NCI-H128 (cell line): ENCODE results near the gene STRN3.
"Not testable (repeated sequence)": the region's sequence is repeated elsewhere in the genome, so short reads cannot be mapped to it uniquely, and the experiment has no call there.

Experiments used
- DNase-seq: peaks from one replicate; lab custom pipeline; 2025; ENCODE audit not compliant: unreplicated experiment; lab: John Stamatoyannopoulos, UW

STRN3 gene

DNA sequence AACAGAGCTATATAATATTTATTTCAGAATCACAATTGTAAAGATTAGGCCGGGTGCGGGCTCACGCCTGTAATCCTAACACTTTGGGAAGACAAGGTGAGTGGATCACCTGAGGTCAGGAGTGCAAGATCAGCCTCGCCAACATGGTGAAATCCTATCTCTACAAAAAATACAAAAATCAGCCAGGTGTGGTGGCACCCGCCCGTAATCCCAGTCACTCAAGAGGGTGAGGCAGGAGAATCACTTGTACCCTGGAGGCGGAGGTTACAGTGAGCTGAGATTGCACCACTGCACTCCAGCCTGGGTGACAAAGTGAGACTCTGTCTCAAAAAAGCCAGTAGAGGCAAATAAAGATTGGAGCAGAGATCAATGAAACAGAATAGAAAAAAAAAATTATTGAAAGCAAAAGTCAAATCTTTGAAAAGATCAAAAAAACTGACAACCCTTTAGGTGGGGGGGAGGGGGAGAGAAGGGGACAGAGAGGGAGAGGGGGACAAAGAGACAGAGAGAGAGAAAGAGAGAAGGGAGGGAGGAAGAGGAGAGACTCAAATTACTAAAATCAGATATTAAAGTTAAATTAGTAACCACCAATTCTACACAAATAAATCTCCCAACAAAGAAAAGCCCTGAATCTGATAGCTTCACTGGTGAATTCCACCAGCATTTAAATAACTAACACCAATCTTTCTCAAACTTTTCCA, 53.1 kb downstream of the STRN3 start:
- DNase-seq: no peak

- DNase-seq: not testable (repeated sequence)
Measured at GRCh38 chr14:30972036-30972732, 54.0 kb downstream of the STRN3 start.

- DNase-seq: no peak
Measured at GRCh38 chr14:30971586-30971985, 54.6 kb downstream of the STRN3 start.

DNA sequence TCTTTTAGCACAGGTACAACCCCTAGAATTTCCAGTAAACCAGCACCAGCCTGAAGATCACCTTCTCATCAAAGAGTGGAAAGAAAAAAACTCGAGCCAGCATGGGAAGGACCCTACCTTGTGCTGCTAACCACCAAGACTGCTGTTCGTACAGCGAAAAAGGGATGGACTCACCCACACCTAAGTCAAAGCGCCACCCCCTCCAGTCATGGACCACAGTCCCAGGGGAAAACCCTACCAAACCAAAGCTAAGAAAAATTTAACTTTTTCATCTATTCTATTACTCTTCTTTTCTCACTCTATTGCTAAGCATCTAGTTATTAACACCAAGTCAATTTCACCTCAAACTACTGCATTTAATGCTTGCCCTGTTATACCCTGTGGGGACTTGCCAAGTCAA, 56.4 kb downstream of the STRN3 start:
- not testable (repeated sequence) for DNase-seq

- not testable (repeated sequence) for DNase-seq
Measured at GRCh38 chr14:30967364-30968098, 58.6 kb downstream of the STRN3 start.

GRCh38 chr14:30966415-30967363, 59.5 kb downstream of the STRN3 start:
- no peak for DNase-seq

DNA sequence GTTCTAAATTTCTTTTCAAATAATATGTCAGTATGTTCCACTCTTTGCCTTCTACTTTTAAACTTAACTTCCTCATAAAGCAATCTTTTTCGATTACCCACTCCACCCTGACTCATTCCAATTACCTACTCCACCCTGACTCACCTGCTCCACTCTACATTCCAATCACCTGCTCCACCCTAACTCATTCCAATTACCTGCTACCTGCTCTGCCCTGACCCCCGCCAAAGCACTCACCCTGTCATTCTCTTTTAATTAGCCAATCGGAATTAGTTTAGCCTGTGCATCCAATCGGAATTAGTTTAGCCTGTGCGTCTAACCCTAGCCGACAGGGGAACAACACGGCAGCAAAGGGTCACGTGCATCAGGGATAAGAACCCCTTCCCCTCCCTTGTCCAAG, 60.3 kb downstream of the STRN3 start:
- not testable (repeated sequence) for DNase-seq

DNA sequence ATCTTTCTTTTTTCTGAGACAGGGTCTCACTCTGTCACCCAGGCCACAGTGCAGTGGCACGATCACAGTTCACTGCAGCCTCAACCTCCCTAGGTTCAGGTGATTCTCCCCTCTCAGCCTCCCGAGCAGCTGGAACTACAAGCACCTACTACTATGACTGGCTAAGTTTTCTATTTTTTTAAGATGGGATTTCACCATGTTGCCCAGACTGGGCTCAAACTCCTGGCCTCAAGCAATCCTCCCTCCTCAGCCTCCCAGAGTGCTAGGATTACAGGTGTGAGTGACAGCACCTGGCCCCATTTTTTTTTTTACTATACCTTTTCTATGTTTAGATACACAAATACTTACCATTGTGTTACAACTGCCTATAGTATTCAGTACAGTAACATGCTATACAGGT, 63.6 kb downstream of the STRN3 start:
- not testable (repeated sequence) for DNase-seq

GRCh38 chr14:30961330-30961729, 64.8 kb downstream of the STRN3 start:
- no peak for DNase-seq

GRCh38 chr14:30960216-30960615, 66.0 kb downstream of the STRN3 start:
- no peak for DNase-seq

DNA sequence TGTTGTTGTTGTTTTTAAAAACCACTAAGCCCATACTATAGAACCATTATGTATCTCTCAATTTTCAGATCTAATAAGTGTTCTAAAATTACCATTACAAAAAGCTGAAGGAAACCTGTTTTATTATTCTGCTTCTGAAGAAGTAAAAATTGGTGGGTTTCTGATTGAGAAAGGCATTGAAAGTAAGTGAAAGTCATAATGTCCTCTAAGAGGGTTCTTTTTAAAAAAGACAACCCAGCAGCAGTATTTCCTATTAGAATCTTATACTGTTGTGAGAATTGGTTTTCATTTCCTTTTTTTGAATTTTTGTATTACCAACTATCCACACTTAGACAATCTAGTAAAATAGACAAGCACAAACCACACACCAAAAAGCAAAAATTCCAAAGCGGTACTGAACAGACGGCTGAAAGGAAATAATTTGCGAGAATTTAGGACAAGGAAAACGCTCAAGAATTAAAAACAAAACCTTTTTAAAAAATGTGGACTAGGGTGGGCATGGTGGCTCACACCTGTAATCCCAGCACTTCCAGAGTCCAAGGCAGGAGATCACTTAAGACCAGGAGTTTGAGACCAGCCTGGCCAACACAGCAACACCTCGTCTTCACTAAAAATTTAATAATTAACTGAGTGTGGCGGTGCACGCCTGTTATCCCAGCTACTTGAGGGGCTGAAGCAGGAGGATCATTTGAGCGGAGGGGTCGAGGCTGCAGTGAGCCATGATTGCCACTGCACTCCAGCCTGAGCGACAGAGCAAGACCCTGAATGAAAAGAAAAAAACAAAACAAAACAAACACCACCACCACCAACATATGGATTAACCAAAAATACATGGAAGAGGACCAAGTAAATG, 67.4 kb downstream of the STRN3 start:
- DNase-seq: no peak

GRCh38 chr14:30957813-30958370, 68.3 kb downstream of the STRN3 start:
- no peak for DNase-seq

GRCh38 chr14:30949651-30950050, 76.5 kb downstream of the STRN3 start:
- no peak for DNase-seq

- DNase-seq: no peak
Measured at GRCh38 chr14:30943694-30944093, 82.5 kb downstream of the STRN3 start.

DNA sequence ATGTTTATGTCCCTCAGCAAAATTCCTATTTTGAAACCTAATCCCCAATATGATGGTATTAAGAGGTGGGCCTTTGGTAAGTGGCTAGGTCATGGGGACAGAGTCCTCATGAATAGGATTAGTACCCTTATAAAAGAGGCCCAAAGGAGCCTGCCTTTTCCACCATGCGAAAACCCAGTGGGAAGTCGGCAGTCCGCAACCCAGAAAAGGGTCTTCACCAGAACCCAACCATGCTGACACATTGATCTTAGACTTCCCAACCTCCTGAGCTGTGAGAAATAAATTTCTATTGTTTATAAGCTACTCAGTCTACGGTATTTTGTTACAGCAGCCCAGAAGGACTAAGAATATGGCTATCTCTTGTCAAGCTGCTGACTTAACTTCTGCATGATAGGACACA, 85.3 kb downstream of the STRN3 start:
- no peak for DNase-seq

- no peak for DNase-seq
Measured at GRCh38 chr14:30938617-30939016, 87.6 kb downstream of the STRN3 start.

DNA sequence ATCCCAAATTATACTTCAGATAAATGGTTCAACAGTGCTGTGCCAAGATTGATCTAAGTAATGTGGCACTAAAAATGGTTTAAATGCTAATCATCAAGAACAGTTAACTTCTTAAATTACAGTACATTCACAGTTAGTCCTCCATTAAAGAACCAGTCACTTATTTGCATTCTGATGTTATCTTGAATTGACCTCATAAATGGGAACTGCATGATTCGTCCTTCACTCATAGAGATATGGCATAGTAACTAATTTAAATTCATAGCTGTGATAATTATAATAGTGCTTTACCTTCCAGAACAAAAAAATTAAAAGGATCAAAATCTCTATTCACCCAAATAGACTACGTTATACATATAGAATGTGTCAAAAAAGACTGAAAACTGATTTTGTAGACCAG, 90.7 kb downstream of the STRN3 start:
- no peak for DNase-seq

- not testable (repeated sequence) for DNase-seq
Measured at GRCh38 chr14:30933937-30934336, 92.2 kb downstream of the STRN3 start.

DNA sequence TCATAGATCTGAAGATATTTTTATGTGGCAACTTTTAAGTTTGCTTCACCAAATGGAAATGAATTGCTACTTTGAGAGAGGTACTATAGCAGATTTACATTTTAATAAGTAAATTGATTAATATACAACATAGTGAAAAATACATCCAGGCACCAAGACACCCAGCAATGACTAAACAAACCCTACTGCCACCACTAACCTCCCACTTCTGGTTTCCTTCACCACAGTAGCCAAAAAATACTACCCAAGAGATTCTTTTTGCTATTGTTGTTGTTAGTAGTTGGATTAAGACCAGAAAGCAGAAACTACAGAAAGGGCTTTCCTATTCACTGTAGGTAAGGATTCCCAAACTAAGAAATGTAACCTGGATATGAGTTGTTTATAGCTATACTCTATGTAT, 97.7 kb downstream of the STRN3 start:
- DNase-seq: no peak

GRCh38 chr14:30925254-30925653, 100.9 kb downstream of the STRN3 start:
- no peak for DNase-seq
